ENCODE measurements around the gene CRYGB. TPM values are rescaled to one million over a fixed set of nuclear protein-coding genes. Genes with fewer than 3 reads are reported as not detected.
A peak's percentile ranks its signal among the peaks of the same experiment; 100 is the strongest.

CRYGB gene
- total and polyA plus RNA-seq, 2 donors (not counting 1 experiment from before 2014, with no cell fraction given): not detected

DNA sequence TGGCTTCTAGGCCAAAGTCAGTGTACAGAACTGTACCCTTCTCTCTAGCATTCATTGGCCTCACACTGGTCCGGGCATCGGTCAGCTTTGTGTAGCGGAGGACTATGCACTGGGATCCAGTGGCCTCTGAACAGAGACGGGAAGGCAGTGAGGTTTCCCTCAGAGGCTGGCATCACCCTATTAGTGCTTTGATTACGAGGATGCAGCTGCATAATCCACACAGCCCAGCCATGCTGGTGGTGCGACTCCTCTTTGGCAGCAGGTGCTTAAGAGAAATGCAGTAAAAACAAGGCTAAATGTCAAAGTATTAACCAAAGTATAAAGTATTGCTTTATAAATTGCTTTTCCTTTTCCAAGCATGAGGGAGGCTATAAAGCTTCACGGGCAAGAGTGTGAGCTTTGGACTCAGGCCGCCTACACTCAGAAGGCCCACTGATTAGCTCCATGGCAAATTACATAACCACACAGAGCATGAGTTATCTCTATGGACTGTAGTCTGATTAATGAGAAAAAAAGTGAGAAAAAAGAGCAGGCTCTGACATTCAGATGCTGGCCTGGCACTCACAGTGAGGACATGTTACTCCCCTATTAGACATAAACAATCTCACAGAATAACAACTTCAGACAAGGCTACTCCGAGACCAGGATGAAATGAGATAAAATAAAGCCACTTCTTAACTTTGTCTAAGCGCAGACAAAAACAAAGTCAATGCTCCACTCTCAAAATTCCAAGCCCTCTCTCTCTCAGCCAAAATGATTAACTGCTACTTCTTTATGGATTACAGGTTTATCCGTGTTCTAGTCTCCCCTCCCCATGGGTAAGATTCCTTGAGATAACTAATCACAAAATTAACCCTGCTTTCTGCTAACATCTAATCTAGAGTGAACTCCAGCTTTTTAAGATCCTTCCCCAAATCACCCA, 9.9 kb downstream of the CRYGB start:
- H3K9me3 ChIP-seq (ENCODE audit: control insufficient read depth, insufficient read depth, low read depth, low read length): no peaks in the 10 kb centered on the region
- no peaks in the 10 kb centered on the region for H3K27me3 ChIP-seq (ENCODE audit: control insufficient read depth, insufficient read depth, low read length)
- H3K36me3 ChIP-seq (ENCODE audit: control insufficient read depth, insufficient read depth, low read length): no peaks in the 10 kb centered on the region
- no peaks in the 10 kb centered on the region for H3K4me1 ChIP-seq (ENCODE audit: control insufficient read depth, extremely low read depth, insufficient read depth, low read length)
- no peak overlapping the region for H3K4me2 ChIP-seq (ENCODE audit: extremely low read depth, insufficient read depth, low read length)
- no peaks in the 10 kb centered on the region for H4K20me1 ChIP-seq (ENCODE audit: control insufficient read depth, extremely low read depth, insufficient read depth, low read length)
- peak in 1 of 2 donors; percentile 59 for DNase-seq (ENCODE audit: low read depth in 2 of 2)
- no peak overlapping the region for H3K9ac ChIP-seq (ENCODE audit: insufficient read depth, low read length)
- H2AFZ ChIP-seq (ENCODE audit: low read length): no peak overlapping the region
- H3K79me2 ChIP-seq (ENCODE audit: control insufficient read depth, insufficient read depth, low read length): no peaks in the 10 kb centered on the region
- H3K4me3 ChIP-seq (replicated peaks in 1 of 4; ENCODE audit: control extremely low read depth in 1 of 4, insufficient read depth in 1 of 4, low read depth in 3 of 4, low read length in 4 of 4): no peak overlapping the region
- no peak overlapping the region for H3K27ac ChIP-seq (ENCODE audit: insufficient read depth, low read length)
- TF ChIP-seq CTCF (conservative IDR thresholded peaks at IDR 0.05 in 1 of 2, IDR thresholded peaks at IDR 0.05 in 1 of 2; ENCODE audit: low read depth in 1 of 2, low read length in 2 of 2) (no peak), EZH2 (IDR thresholded peaks at IDR 0.05; ENCODE audit: low read length, missing control alignments) (no peak)

GRCh38 chr2:208134928-208135586, 10.9 kb downstream of the CRYGB start:
- no peak for DNase-seq (ENCODE audit: low read depth in 2 of 2)
- no peak overlapping the region for H3K27ac ChIP-seq (ENCODE audit: insufficient read depth, low read length)
- no peaks in the 10 kb centered on the region for H3K79me2 ChIP-seq (ENCODE audit: control insufficient read depth, insufficient read depth, low read length)
- no peaks in the 10 kb centered on the region for H3K27me3 ChIP-seq (ENCODE audit: control insufficient read depth, insufficient read depth, low read length)
- H4K20me1 ChIP-seq (ENCODE audit: control insufficient read depth, extremely low read depth, insufficient read depth, low read length): no peaks in the 10 kb centered on the region
- no peak overlapping the region for H3K9ac ChIP-seq (ENCODE audit: insufficient read depth, low read length)
- no peak overlapping the region for H3K4me3 ChIP-seq (replicated peaks in 1 of 4; ENCODE audit: control extremely low read depth in 1 of 4, insufficient read depth in 1 of 4, low read depth in 3 of 4, low read length in 4 of 4)
- H2AFZ ChIP-seq (ENCODE audit: low read length): no peak overlapping the region
- no peak overlapping the region for H3K4me2 ChIP-seq (ENCODE audit: extremely low read depth, insufficient read depth, low read length)
- TF ChIP-seq EZH2 (IDR thresholded peaks at IDR 0.05; ENCODE audit: low read length, missing control alignments) (no peak), CTCF (conservative IDR thresholded peaks at IDR 0.05 in 1 of 2, IDR thresholded peaks at IDR 0.05 in 1 of 2; ENCODE audit: low read depth in 1 of 2, low read length in 2 of 2) (no peak)
- no peaks in the 10 kb centered on the region for H3K36me3 ChIP-seq (ENCODE audit: control insufficient read depth, insufficient read depth, low read length)
- no peaks in the 10 kb centered on the region for H3K4me1 ChIP-seq (ENCODE audit: control insufficient read depth, extremely low read depth, insufficient read depth, low read length)
- no peaks in the 10 kb centered on the region for H3K9me3 ChIP-seq (ENCODE audit: control insufficient read depth, insufficient read depth, low read depth, low read length)

- Histone ChIP-seq H3K4me3 (replicated peaks in 1 of 4; ENCODE audit: control extremely low read depth in 1 of 4, insufficient read depth in 1 of 4, low read depth in 3 of 4, low read length in 4 of 4) (no peak overlapping the region), H4K20me1 (ENCODE audit: control insufficient read depth, extremely low read depth, insufficient read depth, low read length) (no peaks in the 10 kb centered on the region), H3K36me3 (ENCODE audit: control insufficient read depth, insufficient read depth, low read length) (no peaks in the 10 kb centered on the region), H2AFZ (ENCODE audit: low read length) (no peak overlapping the region), H3K9me3 (ENCODE audit: control insufficient read depth, insufficient read depth, low read depth, low read length) (no peaks in the 10 kb centered on the region), H3K79me2 (ENCODE audit: control insufficient read depth, insufficient read depth, low read length) (no peaks in the 10 kb centered on the region), H3K27me3 (ENCODE audit: control insufficient read depth, insufficient read depth, low read length) (no peaks in the 10 kb centered on the region), H3K27ac (ENCODE audit: insufficient read depth, low read length) (no peak overlapping the region), H3K4me1 (ENCODE audit: control insufficient read depth, extremely low read depth, insufficient read depth, low read length) (no peaks in the 10 kb centered on the region), H3K9ac (ENCODE audit: insufficient read depth, low read length) (no peak overlapping the region), H3K4me2 (ENCODE audit: extremely low read depth, insufficient read depth, low read length) (no peak overlapping the region)
- DNase-seq (ENCODE audit: low read depth in 2 of 2): no peak
- no peak for TF ChIP-seq EZH2 (IDR thresholded peaks at IDR 0.05; ENCODE audit: low read length, missing control alignments)
- no peak for TF ChIP-seq CTCF (conservative IDR thresholded peaks at IDR 0.05 in 1 of 2, IDR thresholded peaks at IDR 0.05 in 1 of 2; ENCODE audit: low read depth in 1 of 2, low read length in 2 of 2)
Observed at GRCh38 chr2:208130712-208131110, 15.2 kb downstream of the CRYGB start.
